ENCODE data around the gene OR5K3.

Gene OR5K3

DNA sequence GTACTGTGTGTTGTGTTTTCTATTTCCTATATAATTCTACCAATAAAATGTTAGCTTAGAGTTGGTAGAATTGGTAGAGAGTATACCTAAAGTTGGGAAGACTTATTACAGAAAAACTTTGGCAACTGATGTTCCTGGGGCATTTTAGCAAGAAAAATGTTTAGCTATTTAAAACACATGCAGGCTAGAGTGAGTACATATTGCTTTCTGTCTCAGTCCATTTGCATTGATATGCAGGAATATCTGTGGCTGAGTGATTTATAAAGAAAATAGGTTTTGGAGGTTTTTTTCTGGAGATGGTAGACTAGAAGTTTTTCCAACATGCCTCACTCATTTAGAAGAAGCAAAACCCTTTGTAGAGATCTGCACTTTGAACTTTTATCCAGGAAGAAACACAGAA lies 42.1 kb downstream of the OR5K3 start:
- no peak for DNase-seq
- intact Hi-C loops (cut with DNase I), result no loop called here

DNA sequence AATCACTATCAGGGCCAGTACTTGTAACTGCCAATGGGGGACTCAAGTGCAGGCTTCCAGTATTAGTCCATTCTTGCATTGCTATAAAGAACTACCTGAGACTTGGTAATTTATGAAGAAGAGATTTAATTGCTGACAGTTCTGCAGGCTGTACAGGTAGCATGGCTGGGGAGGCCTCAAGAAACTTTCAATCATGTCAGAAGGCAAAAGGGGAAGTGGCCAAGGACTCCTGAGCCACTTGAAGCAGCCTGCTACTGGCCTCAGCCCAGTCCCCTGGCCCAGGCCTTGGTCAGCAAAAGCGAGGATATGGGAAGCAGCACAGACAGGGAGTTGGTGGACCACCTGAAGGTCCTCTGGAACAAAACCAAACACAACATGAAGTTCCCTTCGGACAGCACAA lies 43.3 kb downstream of the OR5K3 start:
- intact Hi-C loops (cut with DNase I), result no loop called here
- DNase-seq, result no peak

DNA sequence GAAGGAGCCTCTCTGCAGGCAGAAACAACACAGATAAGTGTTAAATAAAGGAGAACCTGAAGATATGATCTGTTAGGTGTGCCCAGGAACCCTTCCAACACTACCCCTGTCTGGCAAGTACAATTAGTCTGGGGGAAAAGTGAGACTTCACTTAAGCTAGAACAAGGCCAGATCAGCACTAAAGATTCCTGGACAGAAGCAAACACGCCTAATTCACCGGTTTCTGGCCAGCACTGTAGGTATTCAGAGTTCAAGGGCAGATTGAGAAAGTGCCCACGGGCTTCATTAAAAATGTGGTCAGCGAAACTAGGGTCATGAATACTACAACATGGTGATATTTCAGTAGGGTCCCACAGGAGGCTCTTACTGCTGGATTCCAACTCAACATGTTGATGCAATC lies 43.9 kb downstream of the OR5K3 start:
- intact Hi-C loops (cut with DNase I), result no loop called here
- no peak for DNase-seq

DNA sequence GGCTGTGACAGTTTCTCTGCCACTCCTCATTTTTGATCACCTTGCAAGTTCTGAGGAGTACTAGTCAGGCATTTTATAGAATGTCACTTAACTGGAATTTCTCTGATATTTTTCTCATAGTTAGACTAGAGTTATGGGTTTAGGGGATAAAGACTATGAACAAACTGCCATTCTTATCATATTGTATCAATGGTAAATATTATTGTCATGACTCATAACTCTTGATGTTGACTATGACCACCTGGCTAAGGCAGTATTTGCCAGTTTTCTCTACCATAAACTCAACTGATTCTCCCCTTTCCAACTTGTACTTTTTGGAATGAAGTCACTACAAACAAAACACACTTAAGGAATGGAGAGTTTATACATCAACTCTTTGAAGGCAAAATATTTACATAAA lies 49.8 kb downstream of the OR5K3 start:
- DNase-seq, result no peak
- intact Hi-C loops (cut with DNase I), result no loop called here
